AG04449 (cell line): ENCODE results near the gene FKBP1A.
"Not testable (repeated sequence)": the region's sequence is repeated elsewhere in the genome, so short reads cannot be mapped to it uniquely, and the experiment has no call there.

Experiments used
- CTCF ChIA-PET: fragments of 350-600 bp; formaldehyde crosslinking; extraction: SDS; loops from one replicate; lab custom pipeline; 2021; ENCODE audit warnings: antibody characterized with exemption; lab: Yijun Ruan, JAX
- POLR2A ChIA-PET: fragments of 400-600, 350-600 bp; formaldehyde crosslinking; extraction: SDS; loops from one replicate; lab custom pipeline; 2020; ENCODE audit warnings: antibody characterized with exemption, inconsistent platforms; lab: Yijun Ruan, JAX
- DNase-seq: peaks from one replicate; pipeline ENCODE4 v3.0.0-alpha.2; 2010; ENCODE audit warnings: low read depth, low spot score
- H3K4me3 ChIP-seq: 2 replicates; pipeline ENCODE4 v1.5.1; 2011; ENCODE audit warnings: low read depth, mild to moderate bottlenecking, control low read depth, low read length
- TF ChIP-seq, protein P1 (sequence below): IDR thresholded peaks from one replicate; pipeline ENCODE4 v1.5.1; 2011; ENCODE audit warnings: mild to moderate bottlenecking, moderate library complexity, low read length, control low read depth, inconsistent platforms; ENCODE audit not compliant: insufficient read depth; ENCODE audit errors: missing control alignments

The FKBP1A gene

DNA sequence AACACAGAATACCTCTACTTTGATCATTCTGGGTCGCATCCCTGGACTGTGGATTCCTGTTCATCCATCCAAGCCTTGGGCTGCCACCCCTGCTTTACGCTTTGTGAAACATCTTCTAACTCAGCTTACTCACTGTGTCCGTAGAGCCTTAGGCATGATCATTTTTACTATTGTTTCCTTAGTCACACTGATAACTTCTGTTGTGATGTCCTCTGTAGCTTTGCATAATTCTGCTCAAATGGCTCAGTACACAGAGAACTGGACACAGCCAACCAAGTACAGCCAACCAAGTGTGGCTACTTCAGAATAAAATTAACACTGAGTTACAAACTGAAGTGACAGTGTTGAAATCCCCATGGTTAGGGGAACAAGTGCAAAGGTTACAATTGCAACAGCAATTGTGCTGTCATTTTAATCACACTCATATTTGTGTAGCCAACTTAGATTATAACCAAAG is 8.6 kb upstream of the FKBP1A start:
- no peak for DNase-seq
- H3K4me3 ChIP-seq, result no peak overlapping the region
- TF ChIP-seq, protein P1, sequence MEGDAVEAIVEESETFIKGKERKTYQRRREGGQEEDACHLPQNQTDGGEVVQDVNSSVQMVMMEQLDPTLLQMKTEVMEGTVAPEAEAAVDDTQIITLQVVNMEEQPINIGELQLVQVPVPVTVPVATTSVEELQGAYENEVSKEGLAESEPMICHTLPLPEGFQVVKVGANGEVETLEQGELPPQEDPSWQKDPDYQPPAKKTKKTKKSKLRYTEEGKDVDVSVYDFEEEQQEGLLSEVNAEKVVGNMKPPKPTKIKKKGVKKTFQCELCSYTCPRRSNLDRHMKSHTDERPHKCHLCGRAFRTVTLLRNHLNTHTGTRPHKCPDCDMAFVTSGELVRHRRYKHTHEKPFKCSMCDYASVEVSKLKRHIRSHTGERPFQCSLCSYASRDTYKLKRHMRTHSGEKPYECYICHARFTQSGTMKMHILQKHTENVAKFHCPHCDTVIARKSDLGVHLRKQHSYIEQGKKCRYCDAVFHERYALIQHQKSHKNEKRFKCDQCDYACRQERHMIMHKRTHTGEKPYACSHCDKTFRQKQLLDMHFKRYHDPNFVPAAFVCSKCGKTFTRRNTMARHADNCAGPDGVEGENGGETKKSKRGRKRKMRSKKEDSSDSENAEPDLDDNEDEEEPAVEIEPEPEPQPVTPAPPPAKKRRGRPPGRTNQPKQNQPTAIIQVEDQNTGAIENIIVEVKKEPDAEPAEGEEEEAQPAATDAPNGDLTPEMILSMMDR, result no peak
- CTCF ChIA-PET, result no interaction called here
- POLR2A ChIA-PET, result no interaction called here

DNA sequence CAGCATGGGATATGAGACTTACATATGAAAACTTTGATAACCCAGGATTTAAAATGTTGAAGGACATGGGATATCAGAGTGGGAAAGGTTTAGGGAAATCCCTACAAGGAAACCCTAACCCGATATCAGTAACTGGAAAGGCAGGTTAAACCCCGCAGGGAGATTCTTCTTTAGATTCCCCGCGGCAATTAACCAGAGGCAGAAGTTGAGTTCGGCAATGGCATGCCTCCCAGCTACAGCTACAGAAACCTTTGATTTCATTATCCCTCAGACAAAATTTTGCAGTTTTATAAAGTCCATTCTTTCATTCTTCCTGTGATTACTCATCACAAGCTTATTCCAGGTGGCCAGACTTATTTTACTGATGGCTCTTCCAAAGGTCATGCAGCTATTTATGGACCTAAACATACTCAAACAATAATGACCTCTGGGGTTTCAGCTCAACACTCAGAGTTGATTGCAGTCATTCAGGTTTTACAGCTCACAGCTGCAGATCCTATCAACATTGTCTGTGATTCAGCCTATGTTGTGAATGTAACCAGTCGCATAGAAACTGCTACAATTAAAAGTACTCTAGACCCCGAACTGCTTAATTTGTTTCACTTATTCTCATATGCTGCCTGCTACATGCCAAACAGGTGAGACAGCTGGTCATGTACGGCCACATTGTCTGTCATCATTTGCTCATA is 7.0 kb upstream of the FKBP1A start:
- not testable (repeated sequence) for H3K4me3 ChIP-seq
- CTCF ChIA-PET, result interaction anchor here (0.8 to 1.7 kb wide), 6 partner anchors 21 to 104 kb away, joined by 3 to 11 read pairs (median 3); no protein-coding TSS in a partner anchor

DNA sequence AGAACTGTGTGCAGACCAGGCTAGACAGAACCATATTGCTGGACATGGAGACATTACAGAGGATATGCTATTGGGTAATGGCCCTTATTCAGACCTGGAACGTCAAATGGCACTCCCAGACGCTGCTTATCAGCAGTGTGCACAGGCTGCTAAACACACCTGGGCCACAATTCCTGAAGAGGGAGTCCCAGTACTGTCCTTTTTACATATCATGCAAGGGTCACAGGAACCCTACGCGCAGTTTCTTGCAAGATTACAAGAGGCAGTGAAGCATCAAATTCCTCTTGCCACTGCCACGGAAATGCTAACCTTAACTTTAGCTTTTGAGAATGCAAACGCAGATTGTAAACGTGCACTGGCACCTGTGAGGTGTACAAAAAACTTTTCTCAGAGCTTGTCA is 5.3 kb upstream of the FKBP1A start:
- CTCF ChIA-PET, result interaction anchor here (1.1 to 2.8 kb wide), 3 partner anchors 38 to 41 kb away, joined by 3 to 8 read pairs (median 7); no protein-coding TSS in a partner anchor
- DNase-seq, POLR2A ChIA-PET, H3K4me3 ChIP-seq: not testable (repeated sequence)

More for the DNA sequence above, 7.0 kb upstream of the FKBP1A start:
- POLR2A ChIA-PET, DNase-seq: not testable (repeated sequence)

DNA sequence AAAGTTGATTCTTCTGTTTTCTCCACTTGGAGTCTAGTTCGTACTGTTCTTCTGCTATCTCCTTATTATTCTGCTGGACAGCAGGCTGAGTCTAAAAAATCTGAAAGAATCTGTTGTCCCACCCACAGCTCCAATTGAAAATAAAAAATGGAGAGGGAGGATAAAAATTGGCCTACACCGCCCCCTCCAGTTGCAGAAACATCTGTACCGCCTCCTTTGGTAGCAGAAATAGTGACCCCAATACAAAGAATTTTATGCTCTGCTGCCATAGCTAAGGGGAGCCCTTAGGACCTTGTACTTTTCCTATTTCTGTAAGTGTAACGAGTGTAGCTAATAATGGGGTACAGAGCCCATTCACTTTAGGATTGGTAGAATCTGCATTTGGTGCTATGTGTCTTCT is 4.9 kb upstream of the FKBP1A start:
- TF ChIP-seq, protein P1, result no peak
- DNase-seq, result no peak
- H3K4me3 ChIP-seq, result no peak overlapping the region
- ChIA-PET POLR2A (no interaction called here), CTCF (interaction anchor here (0.7 to 2.8 kb wide), 5 partner anchors 18 to 85 kb away, joined by 3 to 8 read pairs (median 6); no protein-coding TSS in a partner anchor)

DNA sequence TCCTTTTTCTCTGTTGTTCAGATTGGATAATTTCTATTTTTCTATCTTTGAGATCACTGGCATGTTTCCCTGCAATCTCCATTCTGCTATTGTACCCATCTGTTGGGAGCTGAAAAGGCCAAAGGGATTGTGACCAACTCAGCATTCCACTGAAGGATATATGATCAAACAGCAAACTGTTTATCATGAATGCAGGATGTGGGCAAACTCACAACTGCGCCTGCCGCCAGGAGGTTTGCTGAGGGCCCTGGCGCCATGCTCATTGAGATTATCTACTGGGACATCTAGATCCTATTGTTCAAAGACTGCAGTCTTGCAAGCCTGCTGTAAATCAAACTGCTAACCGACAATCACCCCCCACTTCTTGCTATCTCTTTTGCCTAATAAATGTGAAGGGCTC is 3.8 kb upstream of the FKBP1A start:
- no peak for DNase-seq
- H3K4me3 ChIP-seq, result no peak overlapping the region
- CTCF ChIA-PET, result interaction anchor here (0.7 to 2.8 kb wide), 4 partner anchors 17 to 84 kb away, joined by 3 to 8 read pairs (median 6); no protein-coding TSS in a partner anchor
- POLR2A ChIA-PET, result no interaction called here
- TF ChIP-seq, protein P1, result no peak

DNA sequence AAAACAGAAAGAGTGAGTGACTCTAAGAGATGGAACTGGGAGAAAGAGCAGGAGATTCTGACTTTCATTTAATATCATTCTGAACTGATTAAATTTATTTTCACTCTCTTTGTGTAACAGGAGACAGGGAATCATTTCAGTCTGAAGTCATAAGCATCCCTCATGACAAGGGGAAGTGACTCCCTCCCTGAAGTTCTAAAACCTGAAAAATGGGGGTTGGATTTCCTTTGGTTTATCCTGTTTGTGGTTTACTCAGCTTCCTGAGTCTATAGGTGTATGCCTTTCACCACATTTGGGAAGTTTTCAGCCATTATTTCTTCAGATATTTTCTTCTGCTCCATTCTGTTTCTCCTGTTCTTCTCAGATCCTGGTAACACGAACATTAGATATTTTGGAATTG is 3.4 kb upstream of the FKBP1A start:
- TF ChIP-seq, protein P1, result no peak
- ChIA-PET POLR2A (no interaction called here), CTCF (interaction anchor here (1.7 to 2.8 kb wide), 3 partner anchors 40 to 83 kb away, joined by 6 to 8 read pairs (median 7); no protein-coding TSS in a partner anchor)
- DNase-seq, result no peak
- H3K4me3 ChIP-seq, result no peak overlapping the region

DNA sequence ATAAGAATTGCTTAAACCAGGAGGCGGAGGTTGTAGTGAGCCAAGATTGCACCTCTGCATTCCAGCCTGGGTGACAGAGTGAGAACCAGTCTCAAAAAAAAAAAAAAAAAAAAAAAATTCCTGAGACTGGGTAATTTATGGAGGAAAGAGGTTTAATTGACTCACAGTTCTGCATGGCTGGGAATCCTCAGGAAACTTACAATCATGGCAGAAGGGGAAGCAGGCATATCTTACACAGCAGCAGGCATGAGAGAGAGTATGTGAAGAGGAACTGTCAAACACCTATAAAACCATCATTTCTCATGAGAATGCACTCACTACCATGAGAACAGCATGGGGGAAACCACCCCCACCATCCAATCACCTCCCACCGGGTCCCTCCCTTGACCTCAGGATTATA is 1.8 kb upstream of the FKBP1A start:
- H3K4me3 ChIP-seq, result no peak overlapping the region
- CTCF ChIA-PET, result no interaction called here
- DNase-seq, result no peak
- POLR2A ChIA-PET, result no interaction called here
- TF ChIP-seq, protein P1, result no peak
